ENCODE results near the gene DLX3.

DLX3 gene

GRCh38 chr17:50024808-50025207 is 29.8 kb upstream of the DLX3 start:
- no peak for DNase-seq
- Histone ChIP-seq H3K27ac (ENCODE audit: insufficient read depth, low read length, poor library complexity, severe bottlenecking) (no peak overlapping the region), H3K4me1 (ENCODE audit: control insufficient read depth, insufficient read depth, low read length, poor library complexity, severe bottlenecking) (peaks cover 10% of the 10 kb centered on the region), H3K36me3 (ENCODE audit: control insufficient read depth, insufficient read depth, low read length) (no peaks in the 10 kb centered on the region), H3K27me3 (replicated peaks; ENCODE audit: control insufficient read depth, insufficient read depth, low read length, poor library complexity, severe bottlenecking) (peaks cover 19% of the 10 kb centered on the region), H3K9me3 (ENCODE audit: control insufficient read depth, low read length) (no peaks in the 10 kb centered on the region), H3K4me3 (ENCODE audit: insufficient read depth, low read depth, low read length, poor library complexity, severe bottlenecking) (no peak overlapping the region)

- DNase-seq = no peak
- Histone ChIP-seq H3K4me3 (ENCODE audit: insufficient read depth, low read depth, low read length, poor library complexity, severe bottlenecking) (no peak overlapping the region), H3K9me3 (ENCODE audit: control insufficient read depth, low read length) (no peaks in the 10 kb centered on the region)
Measured at GRCh38 chr17:50023520-50023919, 28.5 kb upstream of the DLX3 start.

GRCh38 chr17:50022463-50023130 is 27.6 kb upstream of the DLX3 start:
- DNase-seq = no peak
- no peaks in the 10 kb centered on the region for H3K9me3 ChIP-seq (ENCODE audit: control insufficient read depth, low read length)
- H3K27ac ChIP-seq (ENCODE audit: insufficient read depth, low read length, poor library complexity, severe bottlenecking) = no peak overlapping the region
- peaks cover 6% of the 10 kb centered on the region for H3K27me3 ChIP-seq (replicated peaks; ENCODE audit: control insufficient read depth, insufficient read depth, low read length, poor library complexity, severe bottlenecking)
- no peak overlapping the region for H3K4me3 ChIP-seq (ENCODE audit: insufficient read depth, low read depth, low read length, poor library complexity, severe bottlenecking)
- peaks cover 9% of the 10 kb centered on the region for H3K4me1 ChIP-seq (ENCODE audit: control insufficient read depth, insufficient read depth, low read length, poor library complexity, severe bottlenecking)
- no peaks in the 10 kb centered on the region for H3K36me3 ChIP-seq (ENCODE audit: control insufficient read depth, insufficient read depth, low read length)

More at GRCh38 chr17:50023520-50023919, 28.5 kb upstream of the DLX3 start:
- Histone ChIP-seq H3K27me3 (replicated peaks; ENCODE audit: control insufficient read depth, insufficient read depth, low read length, poor library complexity, severe bottlenecking) (peaks cover 14% of the 10 kb centered on the region), H3K4me1 (ENCODE audit: control insufficient read depth, insufficient read depth, low read length, poor library complexity, severe bottlenecking) (peaks cover 10% of the 10 kb centered on the region), H3K27ac (ENCODE audit: insufficient read depth, low read length, poor library complexity, severe bottlenecking) (no peak overlapping the region), H3K36me3 (ENCODE audit: control insufficient read depth, insufficient read depth, low read length) (no peaks in the 10 kb centered on the region)

- peaks cover 2% of the 10 kb centered on the region for H3K4me1 ChIP-seq (ENCODE audit: control insufficient read depth, insufficient read depth, low read length, poor library complexity, severe bottlenecking)
- no peak for DNase-seq
- H3K27me3 ChIP-seq (replicated peaks; ENCODE audit: control insufficient read depth, insufficient read depth, low read length, poor library complexity, severe bottlenecking) = no peaks in the 10 kb centered on the region
- no peak overlapping the region for H3K4me3 ChIP-seq (ENCODE audit: insufficient read depth, low read depth, low read length, poor library complexity, severe bottlenecking)
- H3K27ac ChIP-seq (ENCODE audit: insufficient read depth, low read length, poor library complexity, severe bottlenecking) = no peak overlapping the region
- H3K36me3 ChIP-seq (ENCODE audit: control insufficient read depth, insufficient read depth, low read length) = no peaks in the 10 kb centered on the region
- no peaks in the 10 kb centered on the region for H3K9me3 ChIP-seq (ENCODE audit: control insufficient read depth, low read length)
Measured at GRCh38 chr17:50021681-50022370, 26.8 kb upstream of the DLX3 start.

- no peaks in the 10 kb centered on the region for H3K27me3 ChIP-seq (replicated peaks; ENCODE audit: control insufficient read depth, insufficient read depth, low read length, poor library complexity, severe bottlenecking)
- no peaks in the 10 kb centered on the region for H3K9me3 ChIP-seq (ENCODE audit: control insufficient read depth, low read length)
- no peaks in the 10 kb centered on the region for H3K36me3 ChIP-seq (ENCODE audit: control insufficient read depth, insufficient read depth, low read length)
- H3K4me1 ChIP-seq (ENCODE audit: control insufficient read depth, insufficient read depth, low read length, poor library complexity, severe bottlenecking) = no peaks in the 10 kb centered on the region
- H3K4me3 ChIP-seq (ENCODE audit: insufficient read depth, low read depth, low read length, poor library complexity, severe bottlenecking) = no peak overlapping the region
- no peak for DNase-seq
- no peak overlapping the region for H3K27ac ChIP-seq (ENCODE audit: insufficient read depth, low read length, poor library complexity, severe bottlenecking)
Measured at GRCh38 chr17:50020841-50021599, 26.0 kb upstream of the DLX3 start.

GRCh38 chr17:50018909-50019308 is 23.9 kb upstream of the DLX3 start:
- Histone ChIP-seq H3K9me3 (ENCODE audit: control insufficient read depth, low read length) (peaks cover 7% of the 10 kb centered on the region), H3K27ac (ENCODE audit: insufficient read depth, low read length, poor library complexity, severe bottlenecking) (no peak overlapping the region), H3K4me3 (ENCODE audit: insufficient read depth, low read depth, low read length, poor library complexity, severe bottlenecking) (no peak overlapping the region), H3K4me1 (ENCODE audit: control insufficient read depth, insufficient read depth, low read length, poor library complexity, severe bottlenecking) (no peaks in the 10 kb centered on the region), H3K27me3 (replicated peaks; ENCODE audit: control insufficient read depth, insufficient read depth, low read length, poor library complexity, severe bottlenecking) (no peaks in the 10 kb centered on the region), H3K36me3 (ENCODE audit: control insufficient read depth, insufficient read depth, low read length) (no peaks in the 10 kb centered on the region)
- DNase-seq = no peak

- H3K36me3 ChIP-seq (ENCODE audit: control insufficient read depth, insufficient read depth, low read length) = no peaks in the 10 kb centered on the region
- H3K9me3 ChIP-seq (ENCODE audit: control insufficient read depth, low read length) = peaks cover 7% of the 10 kb centered on the region
- no peaks in the 10 kb centered on the region for H3K4me1 ChIP-seq (ENCODE audit: control insufficient read depth, insufficient read depth, low read length, poor library complexity, severe bottlenecking)
- H3K4me3 ChIP-seq (ENCODE audit: insufficient read depth, low read depth, low read length, poor library complexity, severe bottlenecking) = no peak overlapping the region
- H3K27me3 ChIP-seq (replicated peaks; ENCODE audit: control insufficient read depth, insufficient read depth, low read length, poor library complexity, severe bottlenecking) = no peaks in the 10 kb centered on the region
- no peak overlapping the region for H3K27ac ChIP-seq (ENCODE audit: insufficient read depth, low read length, poor library complexity, severe bottlenecking)
- DNase-seq = no peak
Measured at GRCh38 chr17:50015146-50015545, 20.1 kb upstream of the DLX3 start.

- Histone ChIP-seq H3K9me3 (ENCODE audit: control insufficient read depth, low read length) (peaks cover 7% of the 10 kb centered on the region), H3K4me3 (ENCODE audit: insufficient read depth, low read depth, low read length, poor library complexity, severe bottlenecking) (no peak overlapping the region), H3K27ac (ENCODE audit: insufficient read depth, low read length, poor library complexity, severe bottlenecking) (no peak overlapping the region), H3K36me3 (ENCODE audit: control insufficient read depth, insufficient read depth, low read length) (no peaks in the 10 kb centered on the region), H3K4me1 (ENCODE audit: control insufficient read depth, insufficient read depth, low read length, poor library complexity, severe bottlenecking) (no peaks in the 10 kb centered on the region), H3K27me3 (replicated peaks; ENCODE audit: control insufficient read depth, insufficient read depth, low read length, poor library complexity, severe bottlenecking) (no peaks in the 10 kb centered on the region)
- no peak for DNase-seq
Measured at GRCh38 chr17:50014471-50015088, 19.6 kb upstream of the DLX3 start.

- peaks cover 7% of the 10 kb centered on the region for H3K9me3 ChIP-seq (ENCODE audit: control insufficient read depth, low read length)
- H3K36me3 ChIP-seq (ENCODE audit: control insufficient read depth, insufficient read depth, low read length) = no peaks in the 10 kb centered on the region
- H3K4me3 ChIP-seq (ENCODE audit: insufficient read depth, low read depth, low read length, poor library complexity, severe bottlenecking) = no peak overlapping the region
- no peaks in the 10 kb centered on the region for H3K4me1 ChIP-seq (ENCODE audit: control insufficient read depth, insufficient read depth, low read length, poor library complexity, severe bottlenecking)
- H3K27ac ChIP-seq (ENCODE audit: insufficient read depth, low read length, poor library complexity, severe bottlenecking) = no peak overlapping the region
- H3K27me3 ChIP-seq (replicated peaks; ENCODE audit: control insufficient read depth, insufficient read depth, low read length, poor library complexity, severe bottlenecking) = no peaks in the 10 kb centered on the region
- DNase-seq = no peak
Measured at GRCh38 chr17:50013079-50013478, 18.1 kb upstream of the DLX3 start.

All from effector memory CD4-positive, alpha-beta T cell (primary cell).